ENCODE data around the gene ST6GALNAC1.
A peak's percentile ranks its signal among the peaks of the same experiment; 100 is the strongest.

DNA sequence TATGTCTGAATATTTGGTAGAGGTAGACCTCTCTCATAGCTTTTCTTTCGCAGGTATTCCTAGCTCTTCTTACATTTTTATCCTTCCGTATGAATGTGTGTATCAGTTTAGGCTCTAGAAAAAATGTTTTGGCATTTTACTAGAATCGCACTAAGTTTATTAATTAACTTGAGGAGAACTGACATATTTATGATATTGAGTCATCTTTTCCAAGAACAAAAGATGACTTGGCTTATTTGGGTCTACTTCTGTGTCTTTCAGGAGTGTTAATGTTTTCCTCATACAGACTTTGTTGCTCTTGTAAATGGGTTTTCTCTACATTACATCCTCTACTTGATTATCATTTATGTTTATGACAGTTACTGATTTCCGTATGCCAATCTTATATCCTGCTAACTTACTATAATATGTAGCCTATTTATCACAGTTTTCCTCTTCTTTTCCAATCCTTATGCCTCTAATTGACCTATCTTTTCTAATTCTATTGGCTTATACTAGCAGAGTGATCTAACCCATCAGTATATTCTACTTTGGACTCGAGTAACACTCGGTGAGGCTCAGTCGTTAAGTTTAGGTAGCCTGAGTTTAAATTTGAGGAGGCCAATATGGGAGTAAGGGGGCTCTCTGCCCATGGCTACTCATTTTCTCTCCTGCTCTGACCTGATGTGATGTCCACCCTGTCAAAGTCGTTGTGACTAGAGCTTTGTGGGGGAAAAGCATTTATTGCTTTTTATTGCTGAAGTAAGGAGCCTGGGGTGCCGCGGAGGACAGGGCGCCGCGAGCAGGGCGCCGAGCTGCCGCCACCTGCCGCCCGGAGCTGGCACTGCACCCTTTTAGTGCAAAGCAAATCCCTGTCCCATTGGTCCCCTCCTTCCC is 20.0 kb downstream of the ST6GALNAC1 start:
- TF ChIP-seq, protein P1, sequence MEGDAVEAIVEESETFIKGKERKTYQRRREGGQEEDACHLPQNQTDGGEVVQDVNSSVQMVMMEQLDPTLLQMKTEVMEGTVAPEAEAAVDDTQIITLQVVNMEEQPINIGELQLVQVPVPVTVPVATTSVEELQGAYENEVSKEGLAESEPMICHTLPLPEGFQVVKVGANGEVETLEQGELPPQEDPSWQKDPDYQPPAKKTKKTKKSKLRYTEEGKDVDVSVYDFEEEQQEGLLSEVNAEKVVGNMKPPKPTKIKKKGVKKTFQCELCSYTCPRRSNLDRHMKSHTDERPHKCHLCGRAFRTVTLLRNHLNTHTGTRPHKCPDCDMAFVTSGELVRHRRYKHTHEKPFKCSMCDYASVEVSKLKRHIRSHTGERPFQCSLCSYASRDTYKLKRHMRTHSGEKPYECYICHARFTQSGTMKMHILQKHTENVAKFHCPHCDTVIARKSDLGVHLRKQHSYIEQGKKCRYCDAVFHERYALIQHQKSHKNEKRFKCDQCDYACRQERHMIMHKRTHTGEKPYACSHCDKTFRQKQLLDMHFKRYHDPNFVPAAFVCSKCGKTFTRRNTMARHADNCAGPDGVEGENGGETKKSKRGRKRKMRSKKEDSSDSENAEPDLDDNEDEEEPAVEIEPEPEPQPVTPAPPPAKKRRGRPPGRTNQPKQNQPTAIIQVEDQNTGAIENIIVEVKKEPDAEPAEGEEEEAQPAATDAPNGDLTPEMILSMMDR (optimal IDR thresholded peaks at IDR 0.05 in 1 of 3, IDR thresholded peaks at IDR 0.05 in 1 of 3, conservative IDR thresholded peaks at IDR 0.05 in 1 of 3; ENCODE audit: extremely low read depth in 1 of 3, insufficient read depth in 2 of 3, low read length in 3 of 3) = peak; percentile 80 to 98 (median 95)
- no peak for TF ChIP-seq EZH2 (IDR thresholded peaks at IDR 0.05; ENCODE audit: low read length)
